Measurements from ENCODE around the gene OR51G2.

The OR51G2 gene

GRCh38 chr11:4863876-4864275 lies 55.3 kb downstream of the OR51G2 start:
- DNase-seq (ENCODE audit: low read depth in 2 of 2) = no peak
